Measurements from ENCODE around the gene UGT1A1. TPM values are rescaled to one million over a fixed set of nuclear protein-coding genes. Genes with fewer than 3 reads are reported as not detected.

The UGT1A1 gene
- total RNA-seq, 1 experiment from 2014 or later, result not detected

DNA sequence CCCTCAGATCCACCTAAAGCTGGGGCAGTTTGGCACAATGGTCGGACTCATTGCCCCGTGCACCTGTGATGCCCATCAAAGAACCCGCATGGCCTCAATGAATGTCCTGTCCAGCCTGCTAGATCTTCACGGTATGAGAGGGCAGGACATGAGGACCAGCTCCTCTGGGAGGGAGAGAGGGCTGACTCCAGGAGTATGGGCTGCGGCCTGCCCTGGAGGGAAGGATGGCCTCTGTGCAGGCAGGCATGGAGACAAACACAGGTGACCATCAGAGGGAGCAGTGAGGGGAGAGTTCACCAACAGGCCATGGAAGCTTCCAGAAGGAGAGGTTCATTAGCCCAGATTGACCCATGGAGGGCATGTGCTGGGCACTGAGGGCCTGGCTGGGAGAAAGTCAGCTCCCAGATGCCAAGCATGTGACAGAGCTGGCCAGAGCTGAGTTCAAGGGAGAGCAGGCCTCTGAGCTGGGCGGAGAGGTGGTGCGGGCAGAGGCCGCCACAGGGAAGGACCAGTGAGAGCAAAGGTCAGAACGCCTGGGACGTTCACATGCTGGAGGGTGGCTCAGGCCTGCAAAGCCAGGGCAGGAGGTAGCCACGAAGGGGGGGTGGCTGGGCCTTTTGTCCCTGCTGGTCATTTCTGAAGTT is 58.0 kb downstream of the UGT1A1 start:
- H3K27ac ChIP-seq (ENCODE audit: insufficient read length, low read depth, low read length), result no peak overlapping the region
- H3K23me2 ChIP-seq (ENCODE audit: insufficient read length, low read depth, low read length, poor library complexity, severe bottlenecking), result no peaks in the 10 kb centered on the region
- H3K79me1 ChIP-seq (ENCODE audit: insufficient read depth, low read depth, low read length, poor library complexity, severe bottlenecking), result no peaks in the 10 kb centered on the region
- H2AFZ ChIP-seq (ENCODE audit: low read length), result no peak overlapping the region
- peak; percentile 17 for DNase-seq
- H2BK15ac ChIP-seq (ENCODE audit: low read depth, low read length), result no peak overlapping the region
- H4K8ac ChIP-seq (replicated peaks; ENCODE audit: insufficient read length, low read depth, low read length), result no peak overlapping the region
- no peaks in the 10 kb centered on the region for H3K79me2 ChIP-seq (ENCODE audit: insufficient read depth, low read length)
- H2BK120ac ChIP-seq (ENCODE audit: low read depth, low read length, poor library complexity, severe bottlenecking), result no peak overlapping the region
- no peak overlapping the region for H3K4ac ChIP-seq (ENCODE audit: low read depth, low read length)
- no peak overlapping the region for H3K56ac ChIP-seq (ENCODE audit: insufficient read length, low read depth, low read length)
- H3K18ac ChIP-seq (ENCODE audit: insufficient read length, low read depth, low read length), result no peak overlapping the region
- H4K91ac ChIP-seq (ENCODE audit: insufficient read length, low read depth, low read length), result no peak overlapping the region
- H3K9me3 ChIP-seq (ENCODE audit: control insufficient read depth, low read depth, low read length), result no peaks in the 10 kb centered on the region
- H3K9me3 Mint-ChIP-seq, result no peaks in the 10 kb centered on the region; a peak in 1 of 5 replicates
- no peak overlapping the region for H2BK5ac ChIP-seq (ENCODE audit: insufficient read length, low read length)
- no peak overlapping the region for H3K4me2 ChIP-seq (ENCODE audit: insufficient read depth, insufficient read length, low read length)
- no peak overlapping the region for H3T11ph ChIP-seq (ENCODE audit: low read length)
- H4K5ac ChIP-seq (ENCODE audit: insufficient read length, low read depth, low read length), result no peak overlapping the region
- H3K27me3 ChIP-seq (ENCODE audit: insufficient read depth, low read length), result no peaks in the 10 kb centered on the region
- H3K4me1 ChIP-seq (ENCODE audit: insufficient read depth, low read length), result no peaks in the 10 kb centered on the region
- H3K27me3 Mint-ChIP-seq (ENCODE audit: low read depth), result peaks cover 4% of the 10 kb centered on the region
- no peak overlapping the region for H2BK12ac ChIP-seq (ENCODE audit: insufficient read length, low read depth, low read length)
- no peak overlapping the region for H2BK20ac ChIP-seq (ENCODE audit: low read depth, low read length, poor library complexity, severe bottlenecking)
- H3K23ac ChIP-seq (ENCODE audit: insufficient read length, low read depth, low read length), result no peak overlapping the region
- TF ChIP-seq, protein P1, sequence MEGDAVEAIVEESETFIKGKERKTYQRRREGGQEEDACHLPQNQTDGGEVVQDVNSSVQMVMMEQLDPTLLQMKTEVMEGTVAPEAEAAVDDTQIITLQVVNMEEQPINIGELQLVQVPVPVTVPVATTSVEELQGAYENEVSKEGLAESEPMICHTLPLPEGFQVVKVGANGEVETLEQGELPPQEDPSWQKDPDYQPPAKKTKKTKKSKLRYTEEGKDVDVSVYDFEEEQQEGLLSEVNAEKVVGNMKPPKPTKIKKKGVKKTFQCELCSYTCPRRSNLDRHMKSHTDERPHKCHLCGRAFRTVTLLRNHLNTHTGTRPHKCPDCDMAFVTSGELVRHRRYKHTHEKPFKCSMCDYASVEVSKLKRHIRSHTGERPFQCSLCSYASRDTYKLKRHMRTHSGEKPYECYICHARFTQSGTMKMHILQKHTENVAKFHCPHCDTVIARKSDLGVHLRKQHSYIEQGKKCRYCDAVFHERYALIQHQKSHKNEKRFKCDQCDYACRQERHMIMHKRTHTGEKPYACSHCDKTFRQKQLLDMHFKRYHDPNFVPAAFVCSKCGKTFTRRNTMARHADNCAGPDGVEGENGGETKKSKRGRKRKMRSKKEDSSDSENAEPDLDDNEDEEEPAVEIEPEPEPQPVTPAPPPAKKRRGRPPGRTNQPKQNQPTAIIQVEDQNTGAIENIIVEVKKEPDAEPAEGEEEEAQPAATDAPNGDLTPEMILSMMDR (conservative IDR thresholded peaks at IDR 0.05), result no peak
- H3K14ac ChIP-seq (ENCODE audit: insufficient read depth, low read length), result no peak overlapping the region; the same call in 1 of the 2 replicates
- no peaks in the 10 kb centered on the region for H4K20me1 ChIP-seq (ENCODE audit: control insufficient read depth, insufficient read depth, insufficient read length)
- no peak overlapping the region for H3K9ac ChIP-seq (ENCODE audit: extremely low read depth, insufficient read length, low read length)
- H3K4me3 Mint-ChIP-seq, result no peak overlapping the region; a peak in 1 of 5 replicates
- no CpG with 5 or more reads among the region's 11 CpGs for WGBS (ENCODE audit: extremely low coverage, insufficient read length, low lambda C conversion rate)
- no peaks in the 10 kb centered on the region for H3K4me1 Mint-ChIP-seq
- H3K27ac Mint-ChIP-seq, result no peak overlapping the region; a peak in 1 of 7 replicates
- no peak overlapping the region for H2AK5ac ChIP-seq (ENCODE audit: insufficient read length, low read length)
- no peaks in the 10 kb centered on the region for H3K36me3 Mint-ChIP-seq (ENCODE audit: insufficient read depth in 1 of 3, low read depth in 3 of 3)
